Measurements from ENCODE around the gene PRICKLE3.
"Not testable (repeated sequence)": the region's sequence is repeated elsewhere in the genome, so short reads cannot be mapped to it uniquely, and the experiment has no call there.

Gene PRICKLE3

DNA sequence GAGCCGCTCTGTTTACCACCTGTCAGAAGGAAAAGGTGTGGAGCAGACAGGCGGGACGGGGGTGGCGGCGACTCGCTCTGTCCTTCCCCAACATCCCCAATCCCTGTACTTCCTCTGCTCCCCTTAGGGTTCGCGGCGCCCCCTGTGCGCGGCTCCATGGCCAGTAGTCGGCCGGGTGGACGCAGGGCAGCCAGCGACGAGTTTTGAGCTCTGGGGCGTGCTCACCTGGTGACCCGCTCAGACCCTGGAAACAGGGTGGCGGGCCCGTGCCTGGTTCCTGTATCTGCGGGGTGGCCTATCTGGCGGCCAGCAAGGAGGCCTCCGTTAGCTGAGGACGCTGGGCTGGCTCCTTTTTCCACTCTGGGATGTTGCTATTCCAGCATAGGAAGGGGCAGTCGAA is 29.0 kb downstream of the PRICKLE3 start:
- Histone ChIP-seq H2BK15ac (replicated peaks; ENCODE audit: low read depth) (no peak overlapping the region), H4K5ac (ENCODE audit: low read length) (no peak overlapping the region), H3K4me1 (ENCODE audit: control insufficient read depth, low read depth, low read length) (no peaks in the 10 kb centered on the region), H3K79me2 (ENCODE audit: control insufficient read depth, insufficient read depth, low read length) (no peaks in the 10 kb centered on the region), H3K9ac (ENCODE audit: low read length) (no peak overlapping the region), H3K56ac (ENCODE audit: low read length) (peak overlapping the region; percentile 15), H2AK5ac (ENCODE audit: low read length) (no peak overlapping the region), H3K4me3 (ENCODE audit: low read length) (no peak overlapping the region), H2BK120ac (ENCODE audit: low read depth, low read length) (no peak overlapping the region), H3K27me3 (ENCODE audit: insufficient read depth, low read length, poor library complexity) (no peaks in the 10 kb centered on the region), H3K4ac (ENCODE audit: low read depth, low read length) (no peak overlapping the region), H2BK5ac (ENCODE audit: low read length) (no peak overlapping the region), H3K4me2 (ENCODE audit: low read length) (no peak overlapping the region), H3K79me1 (ENCODE audit: low read length) (no peaks in the 10 kb centered on the region), H4K8ac (ENCODE audit: low read depth, low read length) (no peak overlapping the region), H3K23ac (ENCODE audit: low read length) (no peak overlapping the region), H3K18ac (ENCODE audit: low read length) (no peak overlapping the region), H3K36me3 (ENCODE audit: control insufficient read depth, insufficient read depth, low read length) (no peaks in the 10 kb centered on the region), H3K27ac (ENCODE audit: low read depth, low read length) (no peak overlapping the region)
- no CpG with 5 or more reads among the region's 25 CpGs for WGBS (ENCODE audit: extremely low coverage, insufficient coverage, low lambda C conversion rate)
- no peak for DNase-seq

DNA sequence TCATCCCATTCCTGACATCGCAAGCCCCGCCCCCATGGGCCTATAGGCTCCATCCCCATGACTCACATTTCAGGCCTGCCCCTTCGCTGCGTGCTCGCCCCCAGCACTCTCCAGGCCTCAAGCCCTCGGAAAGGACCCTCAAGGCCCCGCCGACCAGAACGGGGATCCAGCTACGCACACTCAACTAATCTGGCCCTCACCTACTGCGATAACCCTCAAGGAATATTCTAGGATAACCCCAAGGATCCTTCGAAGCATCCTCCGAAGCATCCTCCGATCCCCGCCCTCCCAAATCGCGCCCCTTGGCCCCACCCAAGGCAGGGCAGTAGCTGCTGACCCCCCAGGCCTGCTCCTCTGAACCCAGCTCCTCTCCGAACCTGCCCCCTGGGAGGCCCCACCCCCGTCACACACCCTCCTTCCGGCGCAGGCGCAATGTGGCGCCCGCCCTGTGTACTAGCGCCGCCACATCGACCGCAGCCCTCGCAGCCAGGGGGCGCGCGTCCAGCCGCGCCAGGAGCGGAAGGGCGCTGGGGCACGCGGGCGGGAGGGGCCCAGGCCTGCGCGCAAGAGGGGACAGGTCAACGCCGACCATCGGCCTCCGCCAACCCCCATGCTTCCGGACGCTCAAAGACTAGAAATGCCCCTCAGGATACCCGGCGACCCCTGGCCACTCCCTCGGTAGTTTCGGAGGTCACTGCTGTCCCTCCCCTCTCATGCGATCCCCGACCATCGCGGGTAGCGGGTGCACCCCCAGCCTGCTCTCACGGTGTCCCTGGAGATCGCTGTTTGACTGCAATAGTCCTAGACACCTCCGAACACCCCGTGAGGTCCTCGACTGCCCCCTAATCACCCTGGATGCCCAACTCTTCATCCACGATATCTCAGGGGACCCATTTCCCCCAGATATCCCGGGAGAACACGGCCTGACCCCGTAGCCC is 30.0 kb downstream of the PRICKLE3 start:
- H4K5ac ChIP-seq (ENCODE audit: low read length): no peak overlapping the region
- H2BK5ac ChIP-seq (ENCODE audit: low read length): no peak overlapping the region
- H3K18ac ChIP-seq (ENCODE audit: low read length): peak overlapping the region; percentile 60
- H3K27me3 ChIP-seq (ENCODE audit: insufficient read depth, low read length, poor library complexity): no peaks in the 10 kb centered on the region
- no peak overlapping the region for H2BK15ac ChIP-seq (replicated peaks; ENCODE audit: low read depth)
- H3K23ac ChIP-seq (ENCODE audit: low read length): no peak overlapping the region
- no CpG with 5 or more reads among the region's 65 CpGs for WGBS (ENCODE audit: extremely low coverage, insufficient coverage, low lambda C conversion rate)
- peak; percentile 94 for DNase-seq
- H3K56ac ChIP-seq (ENCODE audit: low read length): peak overlapping the region; percentile 82
- no peak overlapping the region for H2BK120ac ChIP-seq (ENCODE audit: low read depth, low read length)
- H2AK5ac ChIP-seq (ENCODE audit: low read length): no peak overlapping the region
- H3K36me3 ChIP-seq (ENCODE audit: control insufficient read depth, insufficient read depth, low read length): no peaks in the 10 kb centered on the region
- H3K4ac ChIP-seq (ENCODE audit: low read depth, low read length): peak overlapping the region; percentile 70
- peak overlapping the region; percentile 73 for H3K9ac ChIP-seq (ENCODE audit: low read length)
- H3K27ac ChIP-seq (ENCODE audit: low read depth, low read length): peak overlapping the region; percentile 88
- H4K8ac ChIP-seq (ENCODE audit: low read depth, low read length): no peak overlapping the region
- H3K4me2 ChIP-seq (ENCODE audit: low read length): peak overlapping the region; percentile 27
- H3K79me1 ChIP-seq (ENCODE audit: low read length): no peaks in the 10 kb centered on the region
- no peaks in the 10 kb centered on the region for H3K4me1 ChIP-seq (ENCODE audit: control insufficient read depth, low read depth, low read length)
- no peak overlapping the region for H3K4me3 ChIP-seq (ENCODE audit: low read length)
- H3K79me2 ChIP-seq (ENCODE audit: control insufficient read depth, insufficient read depth, low read length): no peaks in the 10 kb centered on the region

DNA sequence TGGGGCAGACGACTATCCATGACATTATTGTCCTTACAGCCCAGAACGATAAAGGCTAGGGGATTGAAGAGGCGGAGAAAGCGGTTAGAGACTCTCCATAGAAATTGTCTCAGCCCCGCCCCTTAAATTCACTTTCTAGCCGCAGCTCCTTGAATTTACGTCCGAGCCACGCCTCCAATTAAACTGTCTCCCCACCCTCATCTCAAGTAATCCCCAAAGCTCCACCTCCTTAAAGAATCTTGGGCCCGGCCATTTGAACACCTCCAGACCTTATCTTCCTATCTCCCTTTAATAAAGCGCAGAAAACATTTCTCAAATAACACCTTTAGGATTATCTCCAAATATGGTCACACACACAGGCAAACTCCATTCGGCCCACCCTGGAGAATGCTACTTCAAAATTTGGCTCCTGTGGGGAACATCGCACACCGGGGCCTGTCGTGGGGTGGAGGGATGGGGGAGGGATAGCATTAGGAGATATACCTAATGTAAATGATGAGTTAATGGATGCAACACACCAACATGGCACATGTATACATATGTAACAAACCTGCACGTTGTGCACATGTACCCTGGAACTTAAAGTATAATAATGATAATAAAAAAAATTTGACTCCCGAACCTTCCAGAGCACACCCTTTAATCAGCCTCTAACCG is 30.8 kb downstream of the PRICKLE3 start:
- peak overlapping the region; percentile 60 for H3K56ac ChIP-seq (ENCODE audit: low read length)
- no peak overlapping the region for H4K5ac ChIP-seq (ENCODE audit: low read length)
- H3K4me1 ChIP-seq (ENCODE audit: control insufficient read depth, low read depth, low read length): no peaks in the 10 kb centered on the region
- no peak overlapping the region for H4K8ac ChIP-seq (ENCODE audit: low read depth, low read length)
- no peaks in the 10 kb centered on the region for H3K27me3 ChIP-seq (ENCODE audit: insufficient read depth, low read length, poor library complexity)
- no peak overlapping the region for H2AK5ac ChIP-seq (ENCODE audit: low read length)
- no peak overlapping the region for H2BK120ac ChIP-seq (ENCODE audit: low read depth, low read length)
- H3K36me3 ChIP-seq (ENCODE audit: control insufficient read depth, insufficient read depth, low read length): no peaks in the 10 kb centered on the region
- H3K27ac ChIP-seq (ENCODE audit: low read depth, low read length): no peak overlapping the region
- peak overlapping the region; percentile 54 for H3K9ac ChIP-seq (ENCODE audit: low read length)
- H3K4me2 ChIP-seq (ENCODE audit: low read length): peak overlapping the region; percentile 34
- H3K4ac ChIP-seq (ENCODE audit: low read depth, low read length): no peak overlapping the region
- no peak overlapping the region for H3K4me3 ChIP-seq (ENCODE audit: low read length)
- H3K79me2 ChIP-seq (ENCODE audit: control insufficient read depth, insufficient read depth, low read length): no peaks in the 10 kb centered on the region
- no peak overlapping the region for H2BK5ac ChIP-seq (ENCODE audit: low read length)
- peak; percentile 87 for DNase-seq
- no peak overlapping the region for H3K23ac ChIP-seq (ENCODE audit: low read length)
- H3K79me1 ChIP-seq (ENCODE audit: low read length): no peaks in the 10 kb centered on the region
- H2BK15ac ChIP-seq (replicated peaks; ENCODE audit: low read depth): no peak overlapping the region
- WGBS (ENCODE audit: extremely low coverage, insufficient coverage, low lambda C conversion rate): no CpG with 5 or more reads among the region's 18 CpGs
- H3K18ac ChIP-seq (ENCODE audit: low read length): no peak overlapping the region

DNA sequence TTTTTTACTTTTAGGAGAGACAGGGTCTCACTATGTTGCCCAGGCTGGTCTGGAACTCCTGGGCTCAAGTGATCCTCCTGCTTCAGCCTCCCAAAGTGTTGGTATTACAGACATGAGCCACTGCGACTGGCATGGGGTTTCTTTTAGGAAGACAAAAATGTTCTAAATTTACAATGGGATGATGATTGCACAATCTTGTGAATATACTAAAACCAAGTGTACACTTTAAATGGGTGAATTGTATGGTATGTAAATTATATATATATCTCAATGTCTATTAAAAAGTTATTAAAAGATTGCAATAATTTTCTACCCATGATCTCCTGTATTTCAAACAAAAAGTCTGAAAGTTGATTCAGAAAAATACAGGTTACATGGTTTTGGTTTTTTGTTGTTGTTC is 32.7 kb downstream of the PRICKLE3 start:
- no peak overlapping the region for H2BK120ac ChIP-seq (ENCODE audit: low read depth, low read length)
- no peaks in the 10 kb centered on the region for H3K79me2 ChIP-seq (ENCODE audit: control insufficient read depth, insufficient read depth, low read length)
- H2AK5ac ChIP-seq (ENCODE audit: low read length): no peak overlapping the region
- no peak overlapping the region for H3K23ac ChIP-seq (ENCODE audit: low read length)
- H3K9ac ChIP-seq (ENCODE audit: low read length): no peak overlapping the region
- no peak overlapping the region for H3K4me3 ChIP-seq (ENCODE audit: low read length)
- no peaks in the 10 kb centered on the region for H3K79me1 ChIP-seq (ENCODE audit: low read length)
- DNase-seq: no peak
- H3K36me3 ChIP-seq (ENCODE audit: control insufficient read depth, insufficient read depth, low read length): no peaks in the 10 kb centered on the region
- H4K5ac ChIP-seq (ENCODE audit: low read length): no peak overlapping the region
- H3K18ac ChIP-seq (ENCODE audit: low read length): no peak overlapping the region
- H3K4me2 ChIP-seq (ENCODE audit: low read length): no peak overlapping the region
- H3K27ac ChIP-seq (ENCODE audit: low read depth, low read length): no peak overlapping the region
- no peak overlapping the region for H4K8ac ChIP-seq (ENCODE audit: low read depth, low read length)
- H2BK15ac ChIP-seq (replicated peaks; ENCODE audit: low read depth): no peak overlapping the region
- WGBS (ENCODE audit: extremely low coverage, insufficient coverage, low lambda C conversion rate): no CpG with 5 or more reads among the region's 1 CpG
- H3K4ac ChIP-seq (ENCODE audit: low read depth, low read length): no peak overlapping the region
- H3K27me3 ChIP-seq (ENCODE audit: insufficient read depth, low read length, poor library complexity): no peaks in the 10 kb centered on the region
- H3K56ac ChIP-seq (ENCODE audit: low read length): no peak overlapping the region
- no peak overlapping the region for H2BK5ac ChIP-seq (ENCODE audit: low read length)
- no peaks in the 10 kb centered on the region for H3K4me1 ChIP-seq (ENCODE audit: control insufficient read depth, low read depth, low read length)

DNA sequence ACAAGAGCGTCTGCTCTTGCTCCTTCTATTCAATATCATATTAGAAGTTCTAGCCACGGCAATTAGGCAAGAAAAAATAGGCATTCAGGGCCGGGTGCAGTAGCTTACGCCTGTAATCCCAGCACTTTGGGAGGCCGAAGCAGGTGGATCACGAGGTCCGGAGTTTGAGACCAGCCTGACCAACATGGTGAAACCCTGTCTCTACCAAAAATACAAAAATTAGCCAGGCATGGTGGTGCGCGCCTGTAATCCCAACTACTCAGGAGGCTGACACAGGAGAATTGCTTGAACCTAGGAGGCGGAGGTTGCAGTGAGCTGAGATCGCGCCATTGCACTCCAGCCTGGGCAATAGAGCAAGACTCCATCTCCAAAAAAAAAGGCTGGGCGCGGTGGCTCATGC is 36.9 kb downstream of the PRICKLE3 start:
- H3K9ac ChIP-seq (ENCODE audit: low read length); H3K27ac ChIP-seq (ENCODE audit: low read depth, low read length); DNase-seq; H3K36me3 ChIP-seq (ENCODE audit: control insufficient read depth, insufficient read depth, low read length); H3K4me3 ChIP-seq (ENCODE audit: low read length); H3K79me1 ChIP-seq (ENCODE audit: low read length); H4K5ac ChIP-seq (ENCODE audit: low read length); H3K4me1 ChIP-seq (ENCODE audit: control insufficient read depth, low read depth, low read length); H3K4me2 ChIP-seq (ENCODE audit: low read length); H3K56ac ChIP-seq (ENCODE audit: low read length); H2BK120ac ChIP-seq (ENCODE audit: low read depth, low read length); H2AK5ac ChIP-seq (ENCODE audit: low read length); H3K23ac ChIP-seq (ENCODE audit: low read length); H3K18ac ChIP-seq (ENCODE audit: low read length); H4K8ac ChIP-seq (ENCODE audit: low read depth, low read length); H3K27me3 ChIP-seq (ENCODE audit: insufficient read depth, low read length, poor library complexity); H2BK5ac ChIP-seq (ENCODE audit: low read length); H2BK15ac ChIP-seq (replicated peaks; ENCODE audit: low read depth); H3K4ac ChIP-seq (ENCODE audit: low read depth, low read length); H3K79me2 ChIP-seq (ENCODE audit: control insufficient read depth, insufficient read depth, low read length): not testable (repeated sequence)
- WGBS (ENCODE audit: extremely low coverage, insufficient coverage, low lambda C conversion rate): no CpG with 5 or more reads among the region's 14 CpGs
